H1 (cell line): ENCODE data around the gene TMEM54. TPM values are rescaled to one million over a fixed set of nuclear protein-coding genes. Genes with fewer than 3 reads are reported as not detected.

Source experiments
- USF2 ChIP-seq: IDR thresholded peaks from 2 replicates; pipeline ENCODE4 v1.6.1; 2011; ENCODE audit warnings: low read length, improper control_type of control experiment
- polyA plus RNA-seq, 7 experiments: library from polyadenylated mRNA; depleted of rRNA in 3 of 7; stranded (reverse) in 5 of 7; unstranded in 2 of 7; fragments of >200 nt in 5 of 7; fragments of 200-250 nt in 2 of 7; gene quantifications; 1 replicate in 5 of 7; 2 replicates in 1 of 7; 4 replicates in 1 of 7; pipeline versions ENCODE4 v1.2.1 to v1.2.3, GENCODE V29; 2011 to 2013; ENCODE audit warnings: missing spikeins in 2 of 7, mixed read lengths in 2 of 7
- total RNA-seq: library from RNA; stranded (reverse); fragmentation: NEBNext Ultra II Directional; extraction: Animal tissue kit (Norgen Biotek cat#: 25700); gene quantifications from 2 replicates; pipeline ENCODE4 v1.2.1, GENCODE V29; 2021

TMEM54 gene
- total and polyA plus RNA-seq, 2 of the 8 experiments (the other 6 are each of a cell fraction or from before 2014, with no cell fraction given), result 9.5 to 58.7 TPM

GRCh38 chr1:32867671-32868070, 33.5 kb downstream of the TMEM54 start (continued):
- no peak for TF ChIP-seq USF2
- TF ChIP-seq, all 59 proteins: peak for 0
